Aorta (tissue), 5 donors: ENCODE data around the gene B4GALNT1. TPM values are rescaled to one million over a fixed set of nuclear protein-coding genes. Genes with fewer than 3 reads are reported as not detected.
"Not testable (repeated sequence)": the region's sequence is repeated elsewhere in the genome, so short reads cannot be mapped to it uniquely, and the experiment has no call there.

ENCODE experiments used
- ATAC-seq: fragments of 200-7000 bp; cut with Tn5 transposase; one replicate; pipeline ENCODE4 v1.9.1; 2022; ENCODE audit warnings: moderate library complexity; ENCODE audit not compliant: low FRiP score
- DNase-seq, 2 donors: peaks; one replicate each; pipeline ENCODE4 v3.0.0-alpha.2; 2020
- H3K27ac ChIP-seq, 2 donors: one replicate each; pipeline ENCODE4 v1.5.1; 2013; ENCODE audit warnings: low read length in 2 of 2, mild to moderate bottlenecking in 2 of 2, moderate library complexity in 2 of 2, control low read depth in 1 of 2, inconsistent platforms in 1 of 2, low read depth in 1 of 2
- H3K27me3 ChIP-seq, 2 donors: one replicate each; pipeline ENCODE4 v1.6.1; 2013; ENCODE audit warnings: control low read depth in 1 of 2, low read length in 1 of 2, mild to moderate bottlenecking in 1 of 2, moderate library complexity in 1 of 2; ENCODE audit not compliant: insufficient read depth in 2 of 2, control insufficient read depth in 1 of 2
- H3K36me3 ChIP-seq, 2 donors: one replicate each; pipeline ENCODE4 v1.6.1; 2013; ENCODE audit warnings: control low read depth in 1 of 2, low read length in 1 of 2, mild to moderate bottlenecking in 1 of 2; ENCODE audit not compliant: insufficient read depth in 2 of 2, control insufficient read depth in 1 of 2
- H3K4me1 ChIP-seq, 2 donors: one replicate each; pipeline ENCODE4 v1.6.1; 2013; ENCODE audit warnings: low read length in 2 of 2, control low read depth in 1 of 2, mild to moderate bottlenecking in 1 of 2, moderate library complexity in 1 of 2; ENCODE audit not compliant: insufficient read depth in 2 of 2, control insufficient read depth in 1 of 2
- H3K4me3 ChIP-seq, 2 donors: one replicate each; pipeline ENCODE4 v1.5.1; 2013; ENCODE audit warnings: low read length in 2 of 2, control low read depth in 1 of 2, mild to moderate bottlenecking in 1 of 2
- H3K9me3 ChIP-seq: one replicate; pipeline ENCODE4 v1.6.1; 2013; ENCODE audit warnings: mild to moderate bottlenecking, low read length; ENCODE audit not compliant: control insufficient read depth
- WGBS, 2 donors: extraction: QIAGEN DNeasy Blood & Tissue Kit; methylation state at CpG; one replicate each; pipeline ENCODE4 v1.1.7; 2013; 5-methylcytosine and 5-hydroxymethylcytosine counted together
- intact Hi-C, 2 donors: fragments of 100-400 bp; cut with DNase I; formaldehyde crosslinking; loops; one replicate each; pipeline versions ENCODE4 v1.14.2 to v1.15.0; 2022
- polyA plus RNA-seq, 2 donors: library from polyadenylated mRNA; stranded (reverse); fragments of 200-250 nt; gene quantifications; one replicate each; pipeline ENCODE4 v1.2.3, GENCODE V29; 2013
- total RNA-seq, 2 donors: library from RNA; stranded (reverse); fragmentation: NEBNext Ultra II Directional; extraction: Animal tissue kit (Norgen Biotek cat#: 25700); gene quantifications; one replicate each; pipeline ENCODE4 v1.2.1, GENCODE V29; 2021
- donor health status: healthy with polysubstance abuse.
- donor health status: Bipolar disorder and iron deficiency.
- donor health status: DM: no; HTN: no; CAD: no.
- donor health status: DM: no; HTN: no; CAD: no.
- donor health status: DM: yes; HTN: yes; CAD: no.

The B4GALNT1 gene
- total and polyA plus RNA-seq, 4 donors, result 1.0 to 6.5 (median 4.4) TPM

- 69 to 75% methylated on average over 40 to 46 of the region's 46 CpGs for WGBS, 2 donors
- ATAC-seq, result no peak
- peaks cover 0 to 7% of the 10 kb centered on the region in 2 donors for H3K36me3 ChIP-seq
- no peaks in the 10 kb centered on the region for H3K4me1 ChIP-seq
- intact Hi-C loops, result loop anchor here in 1 of 2 donors (2.0 kb wide), 1 partner anchor 37 kb away; no protein-coding TSS in a partner anchor
- no peaks in the 10 kb centered on the region for H3K27me3 ChIP-seq
- no peak overlapping the region for H3K27ac ChIP-seq
- H3K9me3 ChIP-seq, result no peaks in the 10 kb centered on the region
- no peak for DNase-seq
- no peak overlapping the region for H3K4me3 ChIP-seq
Observed at GRCh38 chr12:57619434-57620244, 13.4 kb downstream of the B4GALNT1 start.

DNA sequence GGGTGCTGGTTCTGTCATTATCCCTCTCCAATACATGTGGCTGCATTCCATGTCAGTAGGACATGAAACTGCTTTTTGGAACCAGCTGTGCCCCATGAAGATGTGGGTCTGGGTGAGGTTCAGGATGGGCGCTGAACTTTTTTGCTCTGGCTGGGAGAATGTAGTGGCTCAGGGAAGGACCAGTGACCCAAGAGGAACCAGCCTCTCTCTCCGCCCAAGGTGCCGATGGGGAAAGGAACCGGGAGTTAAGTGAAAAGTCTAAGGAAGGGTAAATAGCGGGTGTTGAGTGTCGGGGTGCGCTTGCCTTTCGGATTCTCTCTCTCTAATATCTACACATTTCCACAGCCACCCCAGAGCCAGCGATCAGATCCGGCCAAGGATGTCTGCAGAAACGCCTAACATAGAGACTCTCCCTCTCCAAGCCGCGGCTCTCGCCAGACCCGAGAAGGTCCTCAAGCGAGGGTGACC is 14.0 kb downstream of the B4GALNT1 start:
- no peak overlapping the region for H3K27ac ChIP-seq

GRCh38 chr12:57618431-57618830 is 14.6 kb downstream of the B4GALNT1 start:
- H3K4me3 ChIP-seq, H3K9me3 ChIP-seq, DNase-seq, H3K4me1 ChIP-seq, H3K27ac ChIP-seq, intact Hi-C loops, H3K36me3 ChIP-seq, ATAC-seq, H3K27me3 ChIP-seq: not testable (repeated sequence)
- 94 to 95% methylated on average over 6 of the region's 6 CpGs for WGBS, 2 donors

More for the DNA sequence above, 14.0 kb downstream of the B4GALNT1 start:
- peaks cover 0 to 7% of the 10 kb centered on the region in 2 donors for H3K36me3 ChIP-seq
- WGBS, 2 donors, result 83 to 87% methylated on average over 16 of the region's 16 CpGs
- H3K9me3 ChIP-seq, result no peaks in the 10 kb centered on the region
- ATAC-seq (no peak), DNase-seq (no peak)
- H3K4me1 ChIP-seq, result no peaks in the 10 kb centered on the region
- intact Hi-C loops, result no loop called here
- H3K4me3 ChIP-seq, result no peak overlapping the region
- H3K27me3 ChIP-seq, result no peaks in the 10 kb centered on the region

- ATAC-seq, result no peak
- H3K4me1 ChIP-seq, result no peaks in the 10 kb centered on the region
- peaks cover 0 to 7% of the 10 kb centered on the region in 2 donors for H3K36me3 ChIP-seq
- no peaks in the 10 kb centered on the region for H3K9me3 ChIP-seq
- no peaks in the 10 kb centered on the region for H3K27me3 ChIP-seq
- intact Hi-C loops, result no loop called here
- no peak overlapping the region for H3K4me3 ChIP-seq
- no peak for DNase-seq
- 58 to 64% methylated on average over 11 of the region's 11 CpGs for WGBS, 2 donors
- H3K27ac ChIP-seq, result no peak overlapping the region
Observed at GRCh38 chr12:57617942-57618341, 15.1 kb downstream of the B4GALNT1 start.

DNA sequence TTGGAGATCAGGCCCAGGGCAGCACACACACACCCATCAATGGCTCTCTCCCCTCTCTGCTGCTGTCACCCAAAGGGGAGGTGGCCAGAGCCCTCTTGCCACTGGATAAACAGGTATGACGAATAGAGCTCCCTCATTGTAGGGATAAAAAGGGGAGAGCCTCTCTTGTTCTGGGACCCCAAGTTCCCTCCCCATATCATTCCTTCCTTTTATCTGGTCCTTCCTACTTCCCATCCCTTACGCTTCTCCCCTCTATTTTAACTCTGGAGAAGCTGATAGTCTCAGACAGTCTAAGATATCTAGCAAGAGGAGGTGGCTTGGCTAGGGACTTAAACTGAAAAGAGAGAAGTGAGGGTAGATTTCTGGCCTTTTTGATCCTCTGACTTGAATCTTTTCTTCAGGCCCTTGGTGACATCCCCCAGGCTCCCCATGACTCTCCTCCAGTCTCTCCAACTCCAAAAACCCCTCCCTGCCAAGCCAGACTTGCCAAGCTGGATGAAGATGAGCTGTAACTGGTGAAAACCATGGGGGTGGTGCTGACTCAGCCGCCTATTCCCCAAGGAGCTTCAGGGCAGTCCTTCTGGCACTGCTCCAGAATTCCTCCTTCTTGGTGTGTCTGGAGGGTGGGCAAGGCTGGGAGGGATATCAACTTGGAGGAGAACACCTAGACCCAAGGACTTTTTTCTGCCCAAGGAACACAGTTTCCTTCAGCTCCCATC is 16.5 kb downstream of the B4GALNT1 start:
- H3K27me3 ChIP-seq, result no peaks in the 10 kb centered on the region
- intact Hi-C loops, result no loop called here
- H3K4me3 ChIP-seq, result no peak overlapping the region
- H3K27ac ChIP-seq, result no peak overlapping the region
- DNase-seq (no peak), ATAC-seq (no peak)
- peaks cover 0 to 7% of the 10 kb centered on the region in 2 donors for H3K36me3 ChIP-seq
- 71 to 74% methylated on average over 3 of the region's 3 CpGs for WGBS, 2 donors
- no peaks in the 10 kb centered on the region for H3K9me3 ChIP-seq
- no peaks in the 10 kb centered on the region for H3K4me1 ChIP-seq

- intact Hi-C loops, result no loop called here
- DNase-seq, result no peak
- no peak overlapping the region for H3K27ac ChIP-seq
- H3K9me3 ChIP-seq, result no peaks in the 10 kb centered on the region
- ATAC-seq, result no peak
- no peaks in the 10 kb centered on the region for H3K27me3 ChIP-seq
- WGBS, 2 donors, result 86% methylated on average over 5 of the region's 5 CpGs
- H3K4me3 ChIP-seq, result no peak overlapping the region
- H3K4me1 ChIP-seq, result no peaks in the 10 kb centered on the region
- peaks cover 0 to 7% of the 10 kb centered on the region in 2 donors for H3K36me3 ChIP-seq
Observed at GRCh38 chr12:57615637-57616036, 17.4 kb downstream of the B4GALNT1 start.

DNA sequence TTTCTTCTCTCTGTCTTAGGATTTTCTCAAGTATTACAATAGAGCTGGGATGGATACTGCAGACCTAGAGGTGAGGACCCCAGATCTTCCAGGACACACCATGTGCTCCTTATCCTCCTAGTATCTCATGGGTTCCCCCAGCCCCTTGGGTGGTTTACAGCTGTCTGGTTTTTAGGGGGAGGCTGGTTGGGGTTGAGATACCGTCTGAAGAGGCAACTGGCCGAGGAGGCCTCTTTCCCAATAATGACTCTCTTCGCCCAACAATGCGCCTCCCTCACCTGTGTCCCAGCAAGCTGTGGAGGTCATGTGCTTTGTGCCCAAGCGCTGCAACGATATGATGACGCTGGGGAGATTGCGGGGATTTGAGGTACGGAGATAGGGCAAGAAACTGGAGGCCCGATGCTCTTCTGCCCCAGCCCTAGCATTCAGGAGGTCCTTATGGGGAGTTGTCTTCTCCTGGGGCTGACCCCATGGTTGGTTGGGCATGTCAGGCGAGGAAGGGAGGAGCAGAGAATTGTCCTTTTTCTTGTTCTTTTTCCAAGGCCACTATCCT is 18.0 kb downstream of the B4GALNT1 start:
- H3K27ac ChIP-seq, result no peak overlapping the region
- intact Hi-C loops, result no loop called here
- DNase-seq, result no peak
- 83% methylated on average over 11 of the region's 11 CpGs for WGBS, 2 donors
- H3K4me3 ChIP-seq, result no peak overlapping the region
- no peaks in the 10 kb centered on the region for H3K27me3 ChIP-seq
- no peaks in the 10 kb centered on the region for H3K4me1 ChIP-seq
- no peaks in the 10 kb centered on the region for H3K9me3 ChIP-seq
- ATAC-seq, result no peak
- H3K36me3 ChIP-seq, result peaks cover 0 to 7% of the 10 kb centered on the region in 2 donors

GRCh38 chr12:57614178-57614947 is 18.6 kb downstream of the B4GALNT1 start:
- ATAC-seq, result no peak
- Histone ChIP-seq H3K4me3 (no peak overlapping the region), H3K27ac (no peak overlapping the region), H3K4me1 (no peaks in the 10 kb centered on the region), H3K27me3 (no peaks in the 10 kb centered on the region), H3K36me3 (peaks cover 0 to 7% of the 10 kb centered on the region in 2 donors), H3K9me3 (no peaks in the 10 kb centered on the region)
- DNase-seq, result no peak
- intact Hi-C loops, result no loop called here
- 61 to 65% methylated on average over 14 of the region's 14 CpGs for WGBS, 2 donors
